Kidney (tissue), 14 donors: ENCODE results near the gene CST6. TPM values are rescaled to one million over a fixed set of nuclear protein-coding genes. Genes with fewer than 3 reads are reported as not detected.
A peak's percentile ranks its signal among the peaks of the same experiment; 100 is the strongest.

Source experiments
- DNase-seq, 5 donors: peaks; one replicate each; pipeline ENCODE4 v3.0.0-alpha.2; 2013 to 2020
- FAIRE-seq: peaks from 2 replicates; lab custom pipeline; 2012; peaks lifted over from hg19 to GRCh38; lab: Jason Lieb, UNC
- H3K27ac ChIP-seq, 2 donors: one replicate each; pipeline ENCODE4 v1.7.0; 2013; ENCODE audit warnings: low read depth in 2 of 2, low read length in 2 of 2, inconsistent platforms in 1 of 2
- H3K27me3 ChIP-seq: one replicate; pipeline ENCODE4 v1.7.1; 2013; ENCODE audit warnings: low read length, inconsistent platforms; ENCODE audit not compliant: control insufficient read depth, insufficient read depth
- H3K36me3 ChIP-seq, 3 donors: one replicate each; pipeline versions ENCODE4 v1.7.0 to v1.7.1; 2013; ENCODE audit warnings: low read length in 3 of 3, control low read depth in 1 of 3, inconsistent platforms in 1 of 3; ENCODE audit not compliant: insufficient read depth in 3 of 3, control insufficient read depth in 2 of 3
- H3K4me1 ChIP-seq, 3 donors: one replicate each; pipeline versions ENCODE4 v1.7.0 to v1.7.1; 2013; ENCODE audit warnings: low read length in 3 of 3, inconsistent platforms in 1 of 3, low read depth in 1 of 3; ENCODE audit not compliant: control insufficient read depth in 2 of 3, insufficient read depth in 2 of 3
- H3K4me3 ChIP-seq, 3 donors: one replicate each; pipeline versions ENCODE4 v1.7.0 to v1.8.1; 2013; ENCODE audit warnings: low read length in 3 of 3, control low read depth in 1 of 3, inconsistent platforms in 1 of 3
- H3K9ac ChIP-seq, 3 donors: one replicate each; pipeline versions ENCODE4 v1.7.0 to v1.7.1; 2013; ENCODE audit warnings: low read length in 3 of 3, control low read depth in 1 of 3, inconsistent platforms in 1 of 3
- H3K9me3 ChIP-seq, 3 donors: one replicate each; pipeline versions ENCODE4 v1.7.0 to v1.7.1; 2013; ENCODE audit warnings: low read length in 3 of 3, control low read depth in 1 of 3, inconsistent platforms in 1 of 3; ENCODE audit not compliant: control insufficient read depth in 2 of 3, insufficient read depth in 1 of 3
- intact Hi-C: fragments of 100-400 bp; cut with DNase I; formaldehyde crosslinking; loops from one replicate; pipeline ENCODE4 v1.11.1; 2022
- polyA plus RNA-seq: library from polyadenylated mRNA; stranded (reverse); fragments of 350-450 nt; fragmentation: Illumina TruSeq; extraction: RNeasy Lipid Tissue Mini Kit (QIAGEN cat#74804); gene quantifications from one replicate; pipeline ENCODE4 v1.2.3, GENCODE V29; 2014; ENCODE audit warnings: low read depth, low replicate concordance; ENCODE audit not compliant: insufficient read depth
- total RNA-seq: library from RNA; stranded (reverse); fragmentation: NEBNext Ultra II Directional; extraction: Animal tissue kit (Norgen Biotek cat#: 25700); gene quantifications from one replicate; pipeline ENCODE4 v1.2.1, GENCODE V29; 2021
- TF ChIP-seq, protein P1 (sequence below): IDR thresholded peaks from 3 replicates; pipeline ENCODE4 v1.5.1; 2012; ENCODE audit warnings: mild to moderate bottlenecking, moderate library complexity, borderline replicate concordance; ENCODE audit not compliant: insufficient read depth; ENCODE audit errors: extremely low read depth
- donor health status: control.
- donor health status: control.
- donor health status: control.
- donor health status: control.
- donor health status: control.
- donor health status: DM: yes; HTN: yes; CAD: no.
- donor health status: Normal renal cell carcinoma (clear cell type).

CST6 gene
- total and polyA plus RNA-seq, 2 donors from 2014 or later, result 1.2 to 5.9 TPM

DNA sequence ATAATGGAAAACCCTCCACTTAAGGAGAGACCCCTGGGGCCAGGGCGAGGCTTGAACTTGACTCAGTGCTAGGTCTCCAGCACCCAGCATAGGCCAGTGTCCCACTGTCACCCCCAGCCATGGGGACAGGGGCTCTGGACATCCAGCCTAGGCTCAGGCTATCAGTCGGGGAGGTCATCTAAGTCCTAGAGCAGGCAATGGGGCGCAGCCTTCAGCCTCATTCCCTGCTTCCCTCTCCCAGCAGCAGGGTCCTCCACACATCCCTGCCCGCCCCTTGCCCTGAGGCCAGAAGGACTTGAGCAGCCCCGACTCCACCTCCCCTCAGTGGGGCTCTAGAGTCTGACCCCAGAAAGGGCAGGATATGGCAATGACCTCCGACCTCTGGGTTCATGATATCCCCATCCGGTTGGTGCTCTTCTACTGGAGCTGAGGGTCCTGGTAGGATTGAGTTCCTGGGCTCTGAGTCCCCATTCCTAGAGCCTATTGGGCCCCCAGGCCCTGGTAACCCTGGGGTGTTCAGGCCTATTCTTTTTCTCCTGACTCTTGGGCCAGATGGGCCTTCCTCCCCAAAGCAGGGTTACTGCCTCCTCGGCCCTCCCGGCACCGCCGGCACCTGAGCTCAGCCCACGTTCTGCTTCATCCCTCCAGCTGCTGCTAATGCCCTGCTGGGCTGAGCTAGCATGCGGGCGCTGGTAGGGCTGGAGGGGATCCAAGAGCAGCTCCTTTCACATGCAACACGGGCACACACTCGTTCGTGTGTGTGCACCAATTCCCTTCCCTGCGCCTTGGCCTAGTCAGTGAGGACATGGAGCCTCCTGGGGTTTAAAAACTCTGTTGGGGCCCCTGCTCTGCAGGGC is 4.4 kb downstream of the CST6 start:
- peaks cover 7% of the 10 kb centered on the region for H3K27me3 ChIP-seq
- no peak overlapping the region for H3K4me3 ChIP-seq

DNA sequence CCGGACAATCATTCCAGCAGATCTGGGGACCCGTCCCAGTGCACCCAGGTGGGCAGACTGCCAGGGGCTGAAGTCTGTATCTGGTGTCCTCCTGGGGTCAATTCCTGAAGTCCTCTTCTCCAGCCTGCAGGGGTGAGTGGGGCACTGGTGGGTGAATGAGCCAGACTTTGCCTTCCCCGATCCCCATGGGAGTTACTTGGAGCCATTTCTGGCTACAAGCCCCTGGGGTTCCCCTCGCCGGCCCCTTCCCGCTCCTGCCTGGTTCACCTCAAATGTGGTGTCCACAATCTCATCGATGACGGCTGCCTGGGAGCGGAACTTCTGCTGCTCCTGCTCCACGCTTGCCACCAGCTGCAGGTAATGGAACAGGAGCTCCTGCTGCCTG is 5.0 kb downstream of the CST6 start:
- H3K36me3 ChIP-seq, result no peaks in the 10 kb centered on the region
- no peak for FAIRE-seq
- no peak overlapping the region for H3K9ac ChIP-seq
- peaks cover 0 to 3% (median 0%) of the 10 kb centered on the region in 3 donors for H3K4me1 ChIP-seq
- H3K27ac ChIP-seq, result no peak overlapping the region
- no peak overlapping the region for H3K4me3 ChIP-seq
- DNase-seq, result peak in 1 of 5 donors; percentile 58
- intact Hi-C loops, result no loop called here
- peaks cover 3% of the 10 kb centered on the region for H3K27me3 ChIP-seq
- no peaks in the 10 kb centered on the region for H3K9me3 ChIP-seq
- TF ChIP-seq, protein P1, sequence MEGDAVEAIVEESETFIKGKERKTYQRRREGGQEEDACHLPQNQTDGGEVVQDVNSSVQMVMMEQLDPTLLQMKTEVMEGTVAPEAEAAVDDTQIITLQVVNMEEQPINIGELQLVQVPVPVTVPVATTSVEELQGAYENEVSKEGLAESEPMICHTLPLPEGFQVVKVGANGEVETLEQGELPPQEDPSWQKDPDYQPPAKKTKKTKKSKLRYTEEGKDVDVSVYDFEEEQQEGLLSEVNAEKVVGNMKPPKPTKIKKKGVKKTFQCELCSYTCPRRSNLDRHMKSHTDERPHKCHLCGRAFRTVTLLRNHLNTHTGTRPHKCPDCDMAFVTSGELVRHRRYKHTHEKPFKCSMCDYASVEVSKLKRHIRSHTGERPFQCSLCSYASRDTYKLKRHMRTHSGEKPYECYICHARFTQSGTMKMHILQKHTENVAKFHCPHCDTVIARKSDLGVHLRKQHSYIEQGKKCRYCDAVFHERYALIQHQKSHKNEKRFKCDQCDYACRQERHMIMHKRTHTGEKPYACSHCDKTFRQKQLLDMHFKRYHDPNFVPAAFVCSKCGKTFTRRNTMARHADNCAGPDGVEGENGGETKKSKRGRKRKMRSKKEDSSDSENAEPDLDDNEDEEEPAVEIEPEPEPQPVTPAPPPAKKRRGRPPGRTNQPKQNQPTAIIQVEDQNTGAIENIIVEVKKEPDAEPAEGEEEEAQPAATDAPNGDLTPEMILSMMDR, result no peak

More for the DNA sequence above, 4.4 kb downstream of the CST6 start:
- H3K27ac ChIP-seq, result no peak overlapping the region
- intact Hi-C loops, result no loop called here
- peaks cover 0 to 3% (median 0%) of the 10 kb centered on the region in 3 donors for H3K4me1 ChIP-seq
- TF ChIP-seq, protein P1, result no peak
- DNase-seq, result peak in 1 of 5 donors; percentile 59
- FAIRE-seq, result no peak
- no peak overlapping the region for H3K9ac ChIP-seq
- no peaks in the 10 kb centered on the region for H3K36me3 ChIP-seq
- H3K9me3 ChIP-seq, result no peaks in the 10 kb centered on the region

DNA sequence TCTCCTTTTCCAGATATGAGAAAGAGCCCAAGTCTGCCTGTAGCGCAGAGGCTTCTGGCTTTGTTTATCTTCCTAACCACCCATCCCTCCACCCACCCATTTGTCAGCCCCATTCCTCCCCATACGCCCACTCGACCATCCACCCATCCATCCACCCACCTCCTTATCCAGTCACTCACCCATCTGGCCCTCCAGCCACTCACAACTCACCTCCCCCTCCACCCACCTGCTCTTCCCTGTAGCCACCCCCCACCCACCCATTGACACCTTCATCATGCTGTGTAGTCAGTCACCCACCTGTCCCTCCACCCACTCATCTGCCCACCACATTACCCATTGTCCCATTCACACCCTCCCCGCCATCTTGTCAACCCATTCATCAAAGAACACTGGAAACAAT is 5.5 kb downstream of the CST6 start:
- no peak overlapping the region for H3K9ac ChIP-seq
- peaks cover under 1% of the 10 kb centered on the region for H3K27me3 ChIP-seq
- H3K27ac ChIP-seq, result no peak overlapping the region
- no peaks in the 10 kb centered on the region for H3K9me3 ChIP-seq
- DNase-seq (peak in 1 of 5 donors; percentile 54), FAIRE-seq (no peak)
- H3K36me3 ChIP-seq, result no peaks in the 10 kb centered on the region
- H3K4me3 ChIP-seq, result no peak overlapping the region
- TF ChIP-seq, protein P1, result no peak
- intact Hi-C loops, result no loop called here
- peaks cover 0 to 3% (median 0%) of the 10 kb centered on the region in 3 donors for H3K4me1 ChIP-seq
